ENCODE data around the gene TMEM139. TPM values are rescaled to one million over a fixed set of nuclear protein-coding genes. Genes with fewer than 3 reads are reported as not detected.

TMEM139 gene
- total RNA-seq, 1 experiment from 2014 or later, result 0.85 TPM

GRCh38 chr7:143282124-143282523 lies 2.6 kb upstream of the TMEM139 start:
- H3K4me3 Mint-ChIP-seq, result no peak overlapping the region
- WGBS (ENCODE audit: extremely low coverage, insufficient read length, low lambda C conversion rate), result no CpG with 5 or more reads among the region's 8 CpGs
- TF ChIP-seq CTCF (conservative IDR thresholded peaks at IDR 0.05), result no peak
- no peaks in the 10 kb centered on the region for H4K20me1 ChIP-seq (ENCODE audit: control insufficient read depth, insufficient read depth, insufficient read length)
- no peak overlapping the region for H3T11ph ChIP-seq (ENCODE audit: low read length)
- no peak overlapping the region for H2BK20ac ChIP-seq (ENCODE audit: low read depth, low read length, poor library complexity, severe bottlenecking)
- H3K9ac ChIP-seq (ENCODE audit: extremely low read depth, insufficient read length, low read length), result no peak overlapping the region
- peaks cover 44% of the 10 kb centered on the region for H3K27me3 Mint-ChIP-seq (ENCODE audit: low read depth)
- no peak overlapping the region for H3K27ac Mint-ChIP-seq
- H3K36me3 Mint-ChIP-seq (ENCODE audit: insufficient read depth in 1 of 3, low read depth in 3 of 3), result peaks cover 5 to 7% (median 5%) of the 10 kb centered on the region in 3 experiments; a peak in 6 of 7 replicates
- no peak overlapping the region for H3K56ac ChIP-seq (ENCODE audit: insufficient read length, low read depth, low read length)
- no peak overlapping the region for H4K8ac ChIP-seq (replicated peaks; ENCODE audit: insufficient read length, low read depth, low read length)
- no peak overlapping the region for H3K14ac ChIP-seq (ENCODE audit: insufficient read depth, low read length)
- H3K27ac ChIP-seq (ENCODE audit: insufficient read length, low read depth, low read length), result no peak overlapping the region
- peaks cover 5% of the 10 kb centered on the region for H3K9me3 ChIP-seq (ENCODE audit: control insufficient read depth, low read depth, low read length)
- no peak overlapping the region for H3K4ac ChIP-seq (ENCODE audit: low read depth, low read length)
- no peak for DNase-seq
- no peak overlapping the region for H2BK15ac ChIP-seq (ENCODE audit: low read depth, low read length)
- H4K91ac ChIP-seq (ENCODE audit: insufficient read length, low read depth, low read length), result no peak overlapping the region
- H3K4me1 Mint-ChIP-seq, result peaks cover 29 to 31% of the 10 kb centered on the region in 2 experiments
- H3K23me2 ChIP-seq (ENCODE audit: insufficient read length, low read depth, low read length, poor library complexity, severe bottlenecking), result peaks cover 5% of the 10 kb centered on the region
- H2BK5ac ChIP-seq (ENCODE audit: insufficient read length, low read length), result no peak overlapping the region
- peaks cover 9% of the 10 kb centered on the region; the same call in 1 of the 2 replicates for H3K4me1 ChIP-seq (ENCODE audit: insufficient read depth, low read length)
- no peak overlapping the region for H2AFZ ChIP-seq (ENCODE audit: low read length)
- H2AK5ac ChIP-seq (ENCODE audit: insufficient read length, low read length), result no peak overlapping the region
- peaks cover 4 to 6% of the 10 kb centered on the region in 2 experiments; a peak in 4 of 5 replicates for H3K9me3 Mint-ChIP-seq
- no peak overlapping the region for H3K4me2 ChIP-seq (ENCODE audit: insufficient read depth, insufficient read length, low read length)
- H2BK120ac ChIP-seq (ENCODE audit: low read depth, low read length, poor library complexity, severe bottlenecking), result no peak overlapping the region
- H3K79me1 ChIP-seq (ENCODE audit: insufficient read depth, low read depth, low read length, poor library complexity, severe bottlenecking), result no peaks in the 10 kb centered on the region
- H3K23ac ChIP-seq (ENCODE audit: insufficient read length, low read depth, low read length), result no peak overlapping the region
- peaks cover 6% of the 10 kb centered on the region; the same call in 1 of the 2 replicates for H3K27me3 ChIP-seq (ENCODE audit: insufficient read depth, low read length)
- H2BK12ac ChIP-seq (ENCODE audit: insufficient read length, low read depth, low read length), result no peak overlapping the region
- H3K79me2 ChIP-seq (ENCODE audit: insufficient read depth, low read length), result no peaks in the 10 kb centered on the region
- H3K18ac ChIP-seq (ENCODE audit: insufficient read length, low read depth, low read length), result no peak overlapping the region
- H4K5ac ChIP-seq (ENCODE audit: insufficient read length, low read depth, low read length), result no peak overlapping the region
